ENCODE data around the gene CCDC149. TPM values are rescaled to one million over a fixed set of nuclear protein-coding genes. Genes with fewer than 3 reads are reported as not detected.

CCDC149 gene
- total RNA-seq, 4 donors from 2014 or later, result 0.91 to 13.9 (median 5.7) TPM

DNA sequence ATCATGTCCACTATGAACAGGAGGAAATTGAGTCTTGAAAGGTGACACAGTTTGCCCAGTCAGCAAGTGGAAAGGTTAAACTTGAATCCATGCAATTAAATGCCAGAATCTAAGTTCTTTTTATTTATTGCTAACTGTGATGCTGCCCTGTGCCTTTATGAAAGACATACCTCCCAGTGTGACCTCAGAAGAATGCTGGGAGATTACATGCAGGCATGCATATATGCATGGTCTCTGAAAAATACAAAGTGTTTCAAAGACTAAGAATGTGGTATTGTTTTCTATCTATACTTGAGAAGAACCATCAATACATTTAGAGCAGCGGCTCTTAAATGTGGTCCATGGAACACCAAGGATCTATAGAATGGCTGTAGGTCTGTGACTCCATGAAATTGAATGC is 45.6 kb downstream of the CCDC149 start:
- H3K4me1 ChIP-seq, result no peaks in the 10 kb centered on the region
- H3K36me3 ChIP-seq, result peaks cover 0 to 45% (median 0%) of the 10 kb centered on the region in 3 donors
- TF ChIP-seq POLR2A (IDR thresholded peaks at IDR 0.05), result no peak
- TF ChIP-seq, protein P1, sequence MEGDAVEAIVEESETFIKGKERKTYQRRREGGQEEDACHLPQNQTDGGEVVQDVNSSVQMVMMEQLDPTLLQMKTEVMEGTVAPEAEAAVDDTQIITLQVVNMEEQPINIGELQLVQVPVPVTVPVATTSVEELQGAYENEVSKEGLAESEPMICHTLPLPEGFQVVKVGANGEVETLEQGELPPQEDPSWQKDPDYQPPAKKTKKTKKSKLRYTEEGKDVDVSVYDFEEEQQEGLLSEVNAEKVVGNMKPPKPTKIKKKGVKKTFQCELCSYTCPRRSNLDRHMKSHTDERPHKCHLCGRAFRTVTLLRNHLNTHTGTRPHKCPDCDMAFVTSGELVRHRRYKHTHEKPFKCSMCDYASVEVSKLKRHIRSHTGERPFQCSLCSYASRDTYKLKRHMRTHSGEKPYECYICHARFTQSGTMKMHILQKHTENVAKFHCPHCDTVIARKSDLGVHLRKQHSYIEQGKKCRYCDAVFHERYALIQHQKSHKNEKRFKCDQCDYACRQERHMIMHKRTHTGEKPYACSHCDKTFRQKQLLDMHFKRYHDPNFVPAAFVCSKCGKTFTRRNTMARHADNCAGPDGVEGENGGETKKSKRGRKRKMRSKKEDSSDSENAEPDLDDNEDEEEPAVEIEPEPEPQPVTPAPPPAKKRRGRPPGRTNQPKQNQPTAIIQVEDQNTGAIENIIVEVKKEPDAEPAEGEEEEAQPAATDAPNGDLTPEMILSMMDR (IDR thresholded peaks at IDR 0.05), result no peak
- H3K9me3 ChIP-seq, result peaks cover 0 to 25% (median 15%) of the 10 kb centered on the region in 3 donors
- 86 to 90% methylated on average over 1 of the region's 1 CpG for WGBS, 2 donors
- no peaks in the 10 kb centered on the region for H3K27me3 ChIP-seq
- no peak overlapping the region for H3K27ac ChIP-seq
- intact Hi-C loops (cut with DNase I), result no loop called here
- no peak overlapping the region for H3K4me3 ChIP-seq
- no peak for DNase-seq

- no peak for DNase-seq
- intact Hi-C loops (cut with DNase I), result no loop called here
- no peak for TF ChIP-seq POLR2A (IDR thresholded peaks at IDR 0.05)
- TF ChIP-seq, protein P1 (IDR thresholded peaks at IDR 0.05), result no peak
- H3K36me3 ChIP-seq, result peaks cover 0 to 37% (median 0%) of the 10 kb centered on the region in 3 donors
- WGBS, 2 donors, result 81 to 85% methylated on average over 4 of the region's 4 CpGs
- no peak overlapping the region for H3K4me3 ChIP-seq
- no peaks in the 10 kb centered on the region for H3K4me1 ChIP-seq
- H3K27ac ChIP-seq, result no peak overlapping the region
- no peaks in the 10 kb centered on the region for H3K27me3 ChIP-seq
- peaks cover 0 to 25% (median 15%) of the 10 kb centered on the region in 3 donors for H3K9me3 ChIP-seq
Observed at GRCh38 chr4:24865401-24865800, 47.4 kb downstream of the CCDC149 start.

DNA sequence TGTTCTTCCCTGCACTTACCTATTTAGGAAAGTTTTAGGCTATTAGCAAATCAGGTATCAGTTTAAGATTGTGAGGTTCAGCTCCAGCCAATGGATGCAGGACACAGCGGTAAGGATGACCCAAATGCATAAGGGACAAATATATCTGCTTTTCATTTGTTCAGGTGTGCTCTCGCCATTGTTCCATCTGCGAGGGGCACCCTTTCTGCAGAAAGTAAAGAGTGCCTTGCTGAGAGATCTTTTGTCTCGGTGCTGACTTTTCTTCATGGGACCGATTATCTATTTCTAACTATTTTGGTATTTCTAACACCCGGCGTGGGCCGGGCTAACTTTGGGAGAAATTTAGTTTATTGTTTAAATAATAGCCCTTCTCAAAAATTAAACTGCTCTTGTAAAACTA is 49.0 kb downstream of the CCDC149 start:
- intact Hi-C loops (cut with DNase I), result no loop called here
- Histone ChIP-seq H3K27ac (no peak overlapping the region), H3K4me1 (peaks cover 0 to 4% (median under 1%) of the 10 kb centered on the region in 3 donors), H3K27me3 (no peaks in the 10 kb centered on the region), H3K9me3 (peaks cover 0 to 25% (median 15%) of the 10 kb centered on the region in 3 donors), H3K4me3 (no peak overlapping the region), H3K36me3 (peaks cover 0 to 29% (median 0%) of the 10 kb centered on the region in 3 donors)
- TF ChIP-seq, protein P1 (IDR thresholded peaks at IDR 0.05), result no peak
- no peak for TF ChIP-seq POLR2A (IDR thresholded peaks at IDR 0.05)
- 92 to 97% methylated on average over 8 of the region's 8 CpGs for WGBS, 2 donors
- DNase-seq, result no peak

DNA sequence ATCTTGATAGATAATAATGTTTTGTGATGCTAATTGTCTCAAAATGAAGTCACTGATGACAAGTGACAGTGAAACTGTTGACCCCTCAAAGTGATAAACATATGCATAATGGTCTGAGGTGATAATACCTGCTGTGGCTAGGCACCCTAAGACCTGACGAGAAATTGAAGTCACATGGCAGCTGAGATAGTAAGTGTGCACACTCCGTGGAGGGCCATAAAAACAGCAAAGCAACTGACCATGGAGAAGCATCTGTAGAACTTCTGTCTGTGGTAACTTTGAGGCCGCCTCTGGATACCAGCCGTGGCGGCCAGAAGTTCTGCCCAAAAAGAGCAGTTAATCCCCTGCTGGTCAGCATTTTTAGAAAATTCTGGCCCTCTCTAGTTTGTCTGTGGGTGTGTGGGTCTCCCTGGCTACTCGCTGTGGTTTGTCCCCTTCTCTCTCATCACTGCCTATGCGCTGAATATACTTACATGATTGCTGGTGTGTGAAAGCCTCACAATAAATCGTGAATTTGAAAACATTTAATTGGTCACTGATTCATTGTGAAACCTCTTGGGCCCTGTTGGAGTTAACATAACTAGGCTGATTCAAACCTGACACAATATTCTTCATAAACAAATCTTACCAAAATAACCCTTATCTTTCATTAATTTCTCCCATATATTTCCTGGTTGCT is 50.6 kb downstream of the CCDC149 start:
- Histone ChIP-seq H3K4me1 (peaks cover 0 to 20% (median 4%) of the 10 kb centered on the region in 3 donors), H3K9me3 (peaks cover 0 to 25% (median 15%) of the 10 kb centered on the region in 3 donors), H3K4me3 (no peak overlapping the region), H3K27ac (no peak overlapping the region), H3K27me3 (no peaks in the 10 kb centered on the region), H3K36me3 (peaks cover 0 to 13% (median 0%) of the 10 kb centered on the region in 3 donors)
- intact Hi-C loops (cut with DNase I), result no loop called here
- TF ChIP-seq, protein P1 (IDR thresholded peaks at IDR 0.05), result no peak
- no peak for TF ChIP-seq POLR2A (IDR thresholded peaks at IDR 0.05)
- DNase-seq, result no peak
- WGBS, 2 donors, result 88% methylated on average over 8 of the region's 8 CpGs

- no peak overlapping the region for H3K4me3 ChIP-seq
- peaks cover 0 to 4% (median 0%) of the 10 kb centered on the region in 3 donors for H3K36me3 ChIP-seq
- H3K27ac ChIP-seq, result peak overlapping the region in 3 of 4 donors; percentile 57 to 74 (median 60)
- TF ChIP-seq POLR2A (IDR thresholded peaks at IDR 0.05), result no peak
- TF ChIP-seq, protein P1 (IDR thresholded peaks at IDR 0.05), result no peak
- no peak for DNase-seq
- peaks cover 0 to 7% (median under 1%) of the 10 kb centered on the region in 3 donors for H3K9me3 ChIP-seq
- no peaks in the 10 kb centered on the region for H3K27me3 ChIP-seq
- 49 to 59% methylated on average over 2 to 3 of the region's 4 CpGs for WGBS, 2 donors
- intact Hi-C loops (cut with DNase I), result no loop called here
- peaks cover 0 to 27% (median 4%) of the 10 kb centered on the region in 3 donors for H3K4me1 ChIP-seq
Observed at GRCh38 chr4:24858550-24858949, 54.3 kb downstream of the CCDC149 start.
